Erythroblast (primary cell): Measurements from ENCODE around the gene C12orf54.

Experiments
- GATA1 ChIP-seq: IDR thresholded peaks from 2 replicates; pipeline ENCODE4 v1.6.1; 2011; ENCODE audit warnings: low read depth, mild to moderate bottlenecking, control low read depth, low read length, moderate library complexity
- POLR2A ChIP-seq: IDR thresholded peaks from 2 replicates; pipeline ENCODE4 v1.6.1; 2011; ENCODE audit warnings: mild to moderate bottlenecking, low read length

DNA sequence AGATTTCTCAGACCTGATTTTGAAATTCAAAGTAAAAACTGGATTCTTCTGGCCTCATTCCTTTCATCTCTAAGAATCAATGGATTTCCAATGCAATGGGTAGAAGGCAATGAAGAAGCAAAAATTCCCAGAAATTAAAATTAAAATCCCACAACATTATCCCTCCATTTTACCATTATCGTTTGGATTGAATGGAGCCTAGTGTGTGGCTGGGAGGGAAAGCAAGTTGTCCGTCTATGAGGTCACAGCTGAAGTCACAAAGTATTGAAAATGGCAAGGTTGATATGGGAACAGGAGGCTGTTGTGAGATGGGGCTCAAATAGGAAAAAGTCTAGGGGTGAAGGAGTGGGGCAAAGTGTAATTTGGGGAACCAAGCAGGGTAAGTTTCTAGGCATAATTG is at the start of gene C12orf54:
- TF ChIP-seq POLR2A (no peak), GATA1 (no peak)
